ENCODE measurements around the gene ADAM30. TPM values are rescaled to one million over a fixed set of nuclear protein-coding genes. Genes with fewer than 3 reads are reported as not detected.

ADAM30 gene
- total and polyA plus RNA-seq, 8 donors: not detected

- Histone ChIP-seq H3K9me3 (no peaks in the 10 kb centered on the region), H3K27ac (no peak overlapping the region), H3K4me1 (no peaks in the 10 kb centered on the region), H3K27me3 (no peaks in the 10 kb centered on the region), H3K36me3 (peaks cover 0 to 14% (median 0%) of the 10 kb centered on the region in 3 donors), H3K4me3 (no peak overlapping the region)
- WGBS, 2 donors: 82 to 93% methylated on average over 4 of the region's 4 CpGs
- DNase-seq: no peak
- no peak for FAIRE-seq
- no peak for ATAC-seq
- intact Hi-C loops (cut with DNase I): no loop called here
- TF ChIP-seq CTCF (IDR thresholded peaks at IDR 0.05): no peak
These were observed 14.3 kb upstream of the ADAM30 start for GRCh38 chr1:119910618-119911017.

GRCh38 chr1:119909890-119910596 lies 13.7 kb upstream of the ADAM30 start:
- no peak for FAIRE-seq
- intact Hi-C loops (cut with DNase I): no loop called here
- H3K9me3 ChIP-seq: no peaks in the 10 kb centered on the region

GRCh38 chr1:119908661-119909060 lies 12.3 kb upstream of the ADAM30 start:
- no peaks in the 10 kb centered on the region for H3K36me3 ChIP-seq
- H3K27me3 ChIP-seq: no peaks in the 10 kb centered on the region
- DNase-seq (no peak), FAIRE-seq (no peak), ATAC-seq (no peak)
- no peak overlapping the region for H3K27ac ChIP-seq
- WGBS, 2 donors: 85 to 86% methylated on average over 3 of the region's 3 CpGs
- intact Hi-C loops (cut with DNase I): no loop called here
- TF ChIP-seq CTCF (IDR thresholded peaks at IDR 0.05): no peak
- no peaks in the 10 kb centered on the region for H3K9me3 ChIP-seq
- no peaks in the 10 kb centered on the region for H3K4me1 ChIP-seq
- no peak overlapping the region for H3K4me3 ChIP-seq

More at GRCh38 chr1:119909890-119910596, 13.7 kb upstream of the ADAM30 start:
- H3K4me3 ChIP-seq: no peak overlapping the region
- peaks cover 0 to 8% (median 0%) of the 10 kb centered on the region in 3 donors for H3K36me3 ChIP-seq
- H3K27me3 ChIP-seq: no peaks in the 10 kb centered on the region
- H3K4me1 ChIP-seq: no peaks in the 10 kb centered on the region
- H3K27ac ChIP-seq: no peak overlapping the region
- TF ChIP-seq CTCF (IDR thresholded peaks at IDR 0.05): no peak
- DNase-seq (no peak), ATAC-seq (no peak)
- WGBS, 2 donors: 75 to 78% methylated on average over 9 of the region's 9 CpGs

- DNase-seq (no peak), ATAC-seq (peak in 1 of 4 donors; percentile 9), FAIRE-seq (no peak)
- intact Hi-C loops (cut with DNase I): no loop called here
- H3K9me3 ChIP-seq: no peaks in the 10 kb centered on the region
- no peaks in the 10 kb centered on the region for H3K27me3 ChIP-seq
- 58 to 60% methylated on average over 4 of the region's 4 CpGs for WGBS, 2 donors
- no peak overlapping the region for H3K27ac ChIP-seq
- no peak for TF ChIP-seq CTCF (IDR thresholded peaks at IDR 0.05)
- H3K4me3 ChIP-seq: no peak overlapping the region
- H3K4me1 ChIP-seq: no peaks in the 10 kb centered on the region
- H3K36me3 ChIP-seq: no peaks in the 10 kb centered on the region
These were observed 10.8 kb upstream of the ADAM30 start for GRCh38 chr1:119906927-119907652.

GRCh38 chr1:119903443-119903835 lies 7.1 kb upstream of the ADAM30 start:
- intact Hi-C loops (cut with DNase I): no loop called here
- Histone ChIP-seq H3K27me3 (no peaks in the 10 kb centered on the region), H3K27ac (no peak overlapping the region), H3K4me3 (no peak overlapping the region), H3K36me3 (no peaks in the 10 kb centered on the region), H3K9me3 (no peaks in the 10 kb centered on the region), H3K4me1 (no peaks in the 10 kb centered on the region)
- no peak for TF ChIP-seq CTCF (IDR thresholded peaks at IDR 0.05)
- DNase-seq: no peak
- ATAC-seq: no peak
- no peak for FAIRE-seq

Measured in pancreas (tissue), 10 donors.